Mesenchymal stem cell (in vitro differentiated cells and primary cell): Measurements from ENCODE around the gene BAIAP2.
A peak's percentile ranks its signal among the peaks of the same experiment; 100 is the strongest.

ENCODE experiments used
- DNase-seq: peaks from one replicate; pipeline ENCODE4 v3.0.0-alpha.2; 2013
- H2AFZ ChIP-seq: one replicate; pipeline ENCODE4 v1.6.1; 2013; ENCODE audit warnings: low read depth, mild to moderate bottlenecking, control low read depth, inconsistent platforms, low read length, moderate library complexity
- H2AK5ac ChIP-seq: 2 replicates; pipeline ENCODE4 v1.6.1; 2013; ENCODE audit warnings: low read length, moderate library complexity, mild to moderate bottlenecking, inconsistent platforms; ENCODE audit not compliant: severe bottlenecking
- H2BK120ac ChIP-seq: one replicate; pipeline ENCODE4 v1.6.1; 2013; ENCODE audit warnings: low read depth, mild to moderate bottlenecking, inconsistent platforms, low read length, moderate library complexity
- H2BK12ac ChIP-seq, 2 experiments: one replicate each; pipeline ENCODE4 v1.6.1; 2013; ENCODE audit warnings: inconsistent platforms in 2 of 2, low read length in 2 of 2, mild to moderate bottlenecking in 2 of 2, moderate library complexity in 2 of 2, control low read depth in 1 of 2
- H2BK15ac ChIP-seq: one replicate; pipeline ENCODE4 v1.6.1; 2013; ENCODE audit warnings: mild to moderate bottlenecking, low read depth, inconsistent platforms; ENCODE audit not compliant: poor library complexity, severe bottlenecking
- H2BK5ac ChIP-seq: 2 replicates; pipeline ENCODE4 v1.6.1; 2013; ENCODE audit warnings: low read depth, mild to moderate bottlenecking, low read length, control low read depth, inconsistent platforms; ENCODE audit not compliant: poor library complexity, severe bottlenecking
- H3K14ac ChIP-seq, 2 experiments: one replicate each; pipeline ENCODE4 v1.6.1; 2013; ENCODE audit warnings: inconsistent platforms in 2 of 2, low read length in 2 of 2, control low read depth in 1 of 2, mild to moderate bottlenecking in 1 of 2, moderate library complexity in 1 of 2
- H3K18ac ChIP-seq, 2 experiments: one replicate each; pipeline ENCODE4 v1.6.1; 2013; ENCODE audit warnings: inconsistent platforms in 2 of 2, low read length in 2 of 2, control low read depth in 1 of 2, low read depth in 1 of 2, mild to moderate bottlenecking in 1 of 2
- H3K23ac ChIP-seq, 2 experiments: one replicate each; pipeline ENCODE4 v1.6.1; 2013; ENCODE audit warnings: inconsistent platforms in 2 of 2, low read length in 2 of 2, mild to moderate bottlenecking in 2 of 2, moderate library complexity in 2 of 2, control low read depth in 1 of 2
- H3K27ac ChIP-seq: 2 replicates; pipeline ENCODE4 v1.5.1; 2013; ENCODE audit warnings: mild to moderate bottlenecking, moderate library complexity, low read length, control low read depth, inconsistent platforms; ENCODE audit not compliant: poor library complexity, severe bottlenecking
- H3K27me3 ChIP-seq, 2 experiments: 2 replicates each; pipeline versions ENCODE4 v1.6.1 to v1.7.0; 2013; ENCODE audit warnings: low read length in 2 of 2, mild to moderate bottlenecking in 2 of 2, moderate library complexity in 2 of 2, control low read depth in 1 of 2, inconsistent platforms in 1 of 2; ENCODE audit not compliant: control insufficient read depth in 1 of 2, insufficient read depth in 1 of 2
- H3K36me3 ChIP-seq, 2 experiments: 2 replicates each; pipeline versions ENCODE4 v1.6.1 to v1.7.0; 2013; ENCODE audit warnings: low read length in 2 of 2, control low read depth in 1 of 2, inconsistent platforms in 1 of 2, low read depth in 1 of 2, mild to moderate bottlenecking in 1 of 2; ENCODE audit not compliant: insufficient read depth in 2 of 2, control insufficient read depth in 1 of 2
- H3K4ac ChIP-seq, 2 experiments: one replicate each; pipeline ENCODE4 v1.6.1; 2013; ENCODE audit warnings: inconsistent platforms in 2 of 2, low read length in 2 of 2, mild to moderate bottlenecking in 2 of 2, moderate library complexity in 2 of 2, control low read depth in 1 of 2, low read depth in 1 of 2
- H3K4me1 ChIP-seq: 2 replicates; pipeline ENCODE4 v1.6.1; 2013; ENCODE audit warnings: low read depth, low read length, control low read depth; ENCODE audit not compliant: control insufficient read depth, insufficient read depth
- H3K4me2 ChIP-seq: 2 replicates; pipeline ENCODE4 v1.6.1; 2013; ENCODE audit warnings: low read length, mild to moderate bottlenecking, inconsistent platforms; ENCODE audit not compliant: poor library complexity, severe bottlenecking
- H3K4me3 ChIP-seq, 2 experiments: 2 replicates each; pipeline versions ENCODE4 v1.5.1 to v1.7.0; 2013; ENCODE audit warnings: low read length in 2 of 2, mild to moderate bottlenecking in 2 of 2, control low read depth in 1 of 2, low read depth in 1 of 2; ENCODE audit not compliant: insufficient read depth in 1 of 2
- H3K79me1 ChIP-seq: replicated peaks from 2 replicates; pipeline ENCODE4 v1.6.1; 2013; ENCODE audit warnings: mild to moderate bottlenecking, control low read depth, low read length, inconsistent platforms; ENCODE audit not compliant: poor library complexity, severe bottlenecking
- H3K9ac ChIP-seq: 2 replicates; pipeline ENCODE4 v1.7.0; 2013; ENCODE audit warnings: mild to moderate bottlenecking, low read length, moderate library complexity
- H3K9me3 ChIP-seq: 2 replicates; pipeline ENCODE4 v1.7.0; 2013; ENCODE audit warnings: mild to moderate bottlenecking, low read length; ENCODE audit not compliant: control insufficient read depth
- H4K8ac ChIP-seq: one replicate; pipeline ENCODE4 v1.6.1; 2013; ENCODE audit warnings: inconsistent platforms, mild to moderate bottlenecking, low read length, moderate library complexity
- H4K91ac ChIP-seq: one replicate; pipeline ENCODE4 v1.6.1; 2013; ENCODE audit warnings: mild to moderate bottlenecking, low read length, inconsistent platforms
- WGBS: methylation state at CpG from one replicate; pipeline ENCODE4 v1.1.7; 2013; ENCODE audit warnings: mixed read lengths; 5-methylcytosine and 5-hydroxymethylcytosine counted together

BAIAP2 gene

GRCh38 chr17:81071761-81072741 is 37.1 kb downstream of the BAIAP2 start:
- Histone ChIP-seq H2BK12ac (no peak overlapping the region), H3K9me3 (no peaks in the 10 kb centered on the region), H2BK120ac (no peak overlapping the region), H3K4ac (no peak overlapping the region), H2BK5ac (no peak overlapping the region), H3K27ac (no peak overlapping the region), H3K79me1 (peaks cover 55% of the 10 kb centered on the region), H3K27me3 (no peaks in the 10 kb centered on the region), H3K23ac (no peak overlapping the region), H3K18ac (no peak overlapping the region), H4K91ac (no peak overlapping the region), H3K36me3 (peaks cover 0 to 96% of the 10 kb centered on the region in 2 experiments), H3K4me2 (no peak overlapping the region), H3K4me3 (no peak overlapping the region), H3K9ac (no peak overlapping the region), H2AFZ (no peak overlapping the region), H2BK15ac (no peak overlapping the region), H3K14ac (no peak overlapping the region), H4K8ac (no peak overlapping the region), H2AK5ac (no peak overlapping the region), H3K4me1 (peaks cover 26% of the 10 kb centered on the region)
- no peak for DNase-seq
- WGBS: 94% methylated on average over 37 of the region's 39 CpGs

- no peak for DNase-seq
- Histone ChIP-seq H4K91ac (peak overlapping the region; percentile 1), H3K18ac (no peak overlapping the region), H3K4me1 (peaks cover 22% of the 10 kb centered on the region), H2AK5ac (no peak overlapping the region), H3K4me2 (no peak overlapping the region), H3K23ac (no peak overlapping the region), H3K27me3 (no peaks in the 10 kb centered on the region), H2BK15ac (no peak overlapping the region), H3K4ac (no peak overlapping the region), H3K79me1 (peaks cover 39% of the 10 kb centered on the region), H3K14ac (peak overlapping the region in 1 of 2 experiments; percentile 12), H2BK12ac (no peak overlapping the region), H2BK120ac (no peak overlapping the region), H2AFZ (no peak overlapping the region), H3K4me3 (no peak overlapping the region), H3K27ac (no peak overlapping the region), H3K9ac (no peak overlapping the region), H3K36me3 (peaks cover 0 to 85% of the 10 kb centered on the region in 2 experiments), H2BK5ac (no peak overlapping the region), H3K9me3 (no peaks in the 10 kb centered on the region), H4K8ac (no peak overlapping the region)
- WGBS: 96% methylated on average over 42 of the region's 42 CpGs
These were observed 39.3 kb downstream of the BAIAP2 start for GRCh38 chr17:81073967-81074839.

- Histone ChIP-seq H3K23ac (no peak overlapping the region), H4K8ac (no peak overlapping the region), H2BK12ac (no peak overlapping the region), H3K4me1 (peaks cover 27% of the 10 kb centered on the region), H2AFZ (no peak overlapping the region), H3K4me3 (no peak overlapping the region), H3K9ac (no peak overlapping the region), H2BK5ac (no peak overlapping the region), H3K27ac (no peak overlapping the region), H3K36me3 (peaks cover 0 to 85% of the 10 kb centered on the region in 2 experiments), H4K91ac (no peak overlapping the region), H3K18ac (no peak overlapping the region), H3K79me1 (peaks cover 38% of the 10 kb centered on the region), H2BK15ac (no peak overlapping the region), H3K4me2 (no peak overlapping the region), H3K14ac (no peak overlapping the region), H2BK120ac (no peak overlapping the region), H2AK5ac (no peak overlapping the region), H3K9me3 (no peaks in the 10 kb centered on the region), H3K4ac (no peak overlapping the region), H3K27me3 (no peaks in the 10 kb centered on the region)
- DNase-seq: no peak
- WGBS: 81% methylated on average over 8 of the region's 8 CpGs
These were observed 39.9 kb downstream of the BAIAP2 start for GRCh38 chr17:81074875-81075274.

GRCh38 chr17:81075307-81075706 is 40.4 kb downstream of the BAIAP2 start:
- H2AK5ac ChIP-seq: no peak overlapping the region
- no peak overlapping the region for H3K23ac ChIP-seq
- no peak overlapping the region for H2AFZ ChIP-seq
- no peak overlapping the region for H3K14ac ChIP-seq
- H4K8ac ChIP-seq: no peak overlapping the region
- H3K9ac ChIP-seq: no peak overlapping the region
- no peak overlapping the region for H2BK12ac ChIP-seq
- no peak overlapping the region for H3K4ac ChIP-seq
- DNase-seq: no peak
- H3K4me3 ChIP-seq: no peak overlapping the region
- H3K9me3 ChIP-seq: no peaks in the 10 kb centered on the region
- peaks cover 39% of the 10 kb centered on the region for H3K79me1 ChIP-seq
- peaks cover 31% of the 10 kb centered on the region for H3K4me1 ChIP-seq
- H2BK5ac ChIP-seq: no peak overlapping the region
- no peak overlapping the region for H3K18ac ChIP-seq
- no peak overlapping the region for H3K4me2 ChIP-seq
- H3K36me3 ChIP-seq: peaks cover 0 to 85% of the 10 kb centered on the region in 2 experiments
- no peaks in the 10 kb centered on the region for H3K27me3 ChIP-seq
- H2BK120ac ChIP-seq: no peak overlapping the region
- H4K91ac ChIP-seq: no peak overlapping the region
- 96% methylated on average over 17 of the region's 17 CpGs for WGBS
- no peak overlapping the region for H2BK15ac ChIP-seq
- H3K27ac ChIP-seq: no peak overlapping the region
